AG09309 (cell line): ENCODE data around the gene PDYN.

Experiments
- DNase-seq: peaks from one replicate; pipeline ENCODE4 v3.0.0-alpha.2; 2010; ENCODE audit warnings: low read depth
- H3K4me3 ChIP-seq: 2 replicates; pipeline ENCODE4 v1.5.1; 2011; ENCODE audit warnings: mild to moderate bottlenecking, low read depth, low read length, moderate library complexity; ENCODE audit not compliant: control insufficient read depth
- CTCF ChIP-seq: IDR thresholded peaks from 2 replicates; pipeline ENCODE4 v1.5.1; 2011; ENCODE audit warnings: mild to moderate bottlenecking, low read depth, low read length, inconsistent platforms; ENCODE audit not compliant: insufficient read depth, control insufficient read depth; ENCODE audit errors: missing control alignments

PDYN gene

GRCh38 chr20:1938464-1939269 is 55.2 kb downstream of the PDYN start:
- TF ChIP-seq CTCF: no peak
- H3K4me3 ChIP-seq: no peak overlapping the region
- DNase-seq: no peak

GRCh38 chr20:1937316-1937976 is 56.4 kb downstream of the PDYN start:
- H3K4me3 ChIP-seq: no peak overlapping the region
- no peak for TF ChIP-seq CTCF
- DNase-seq: no peak

DNA sequence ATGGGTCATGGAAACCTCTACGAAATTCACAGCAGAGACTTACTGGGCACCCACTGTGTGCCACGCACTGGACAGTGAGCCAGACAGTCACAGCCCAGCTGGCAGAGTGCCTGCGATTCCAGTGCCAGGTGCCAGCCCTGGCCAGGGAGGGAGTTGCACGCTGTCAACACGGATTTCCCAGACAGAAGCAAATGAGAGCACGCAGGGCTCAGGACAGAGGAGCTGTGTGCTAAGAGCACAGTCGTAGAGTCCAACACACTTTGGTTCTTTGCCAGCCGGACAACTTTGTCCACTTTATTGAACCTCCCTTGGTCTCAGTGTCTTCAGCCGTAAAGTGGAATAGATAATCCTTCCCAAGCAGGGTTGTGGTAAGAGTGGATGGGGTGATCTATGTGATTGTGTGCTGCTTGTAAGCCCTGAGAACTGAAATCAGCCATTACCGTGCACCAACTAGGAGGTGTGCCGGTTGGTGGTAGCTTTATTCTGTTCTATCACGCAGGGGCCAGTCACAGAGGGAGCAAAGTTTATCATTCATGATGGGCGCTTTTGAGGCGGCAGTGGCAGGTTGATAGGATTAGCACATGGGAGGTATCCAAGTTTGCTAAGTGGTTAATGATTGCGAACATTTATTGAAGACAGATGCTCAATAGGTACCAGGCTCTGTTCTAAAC is 58.0 kb downstream of the PDYN start:
- H3K4me3 ChIP-seq: no peak overlapping the region
- DNase-seq: no peak
- TF ChIP-seq CTCF: no peak

- no peak for TF ChIP-seq CTCF
- DNase-seq: peak; percentile 87
- H3K4me3 ChIP-seq: no peak overlapping the region
Observed at GRCh38 chr20:1934721-1935573, 58.9 kb downstream of the PDYN start.

DNA sequence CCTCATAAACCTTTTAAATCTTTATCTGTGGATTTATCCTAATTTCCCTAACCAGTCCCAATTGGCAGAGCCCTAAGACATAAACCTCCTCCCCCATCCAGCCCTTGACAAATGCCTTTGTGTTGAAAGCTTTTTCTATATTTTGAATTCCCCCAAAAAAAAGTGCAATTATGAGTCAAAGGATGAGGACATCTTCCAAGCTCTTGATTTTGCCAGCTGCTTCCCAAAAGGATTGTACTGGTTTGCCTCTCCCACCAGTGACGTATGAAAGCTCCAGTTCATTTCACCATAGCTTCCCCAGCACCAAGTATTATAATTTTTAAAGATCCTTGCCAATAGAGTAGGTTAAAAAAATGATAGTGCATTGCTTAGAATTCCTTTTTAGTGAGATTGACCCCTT is 59.7 kb downstream of the PDYN start:
- peak; percentile 88 for DNase-seq
- TF ChIP-seq CTCF: no peak
- H3K4me3 ChIP-seq: no peak overlapping the region

GRCh38 chr20:1933465-1933870 is 60.4 kb downstream of the PDYN start:
- peak; percentile 33 for DNase-seq
- H3K4me3 ChIP-seq: no peak overlapping the region
- TF ChIP-seq CTCF: no peak
